B cell (primary cell): ENCODE data around the gene KRT5. TPM values are rescaled to one million over a fixed set of nuclear protein-coding genes. Genes with fewer than 3 reads are reported as not detected.

Experiments used
- ATAC-seq: fragments of 200-7000 bp; cut with Tn5 transposase; one replicate; pipeline ENCODE4 v1.10.0; 2021; ENCODE audit warnings: low read depth, mild to moderate bottlenecking, moderate number of reproducible peaks, moderate library complexity
- CTCF ChIA-PET: fragments of 350-600 bp; sonication (Branson Sonifier 250); formaldehyde crosslinking; loops from one replicate; lab custom pipeline; 2021; ENCODE audit warnings: antibody characterized with exemption, inconsistent platforms; lab: Charles Lee
- POLR2A ChIA-PET: fragments of 350-600 bp; sonication (Branson Sonifier 250); formaldehyde crosslinking; loops from one replicate; lab custom pipeline; 2021; ENCODE audit warnings: antibody characterized with exemption; lab: Charles Lee
- DNase-seq: peaks from one replicate; pipeline ENCODE4 v3.0.0; 2013
- H2AFZ ChIP-seq: 2 replicates; pipeline ENCODE4 v1.6.1; 2012; ENCODE audit warnings: mild to moderate bottlenecking, low read depth, low read length; ENCODE audit not compliant: insufficient read depth, poor library complexity, severe bottlenecking
- H3K27ac ChIP-seq, 2 donors: 1 replicate in 1 of 2; 2 replicates in 1 of 2; pipeline ENCODE4 v1.5.1; 2012 to 2013; ENCODE audit warnings: low read length in 2 of 2, mild to moderate bottlenecking in 2 of 2, moderate library complexity in 1 of 2
- H3K27me3 ChIP-seq, 4 experiments: fragments of 200-600 bp in 1 of 4; sonication (generic) in 1 of 4; replicated peaks in 1 of 4; 1 replicate in 2 of 4; 2 replicates in 2 of 4; pipeline versions ENCODE4 v1.6.1 to v1.7.0; 2013 to 2016; ENCODE audit warnings: low read length in 3 of 4, mild to moderate bottlenecking in 2 of 4, mixed read lengths in 1 of 4, moderate library complexity in 1 of 4; ENCODE audit not compliant: insufficient read depth in 4 of 4, control insufficient read depth in 3 of 4; ENCODE audit errors: control extremely low read depth in 1 of 4
- H3K36me3 ChIP-seq, 2 experiments: replicated peaks in 1 of 2; 1 replicate in 1 of 2; 2 replicates in 1 of 2; pipeline versions ENCODE4 v1.6.1 to v1.7.1; 2013; ENCODE audit warnings: low read length in 1 of 2; ENCODE audit not compliant: insufficient read depth in 2 of 2, control insufficient read depth in 1 of 2; ENCODE audit errors: control extremely low read depth in 1 of 2, extremely low read depth in 1 of 2
- H3K4me1 ChIP-seq, 2 donors: fragments of 200-600 bp in 1 of 2; sonication (generic) in 1 of 2; 1 replicate in 1 of 2; 2 replicates in 1 of 2; pipeline versions ENCODE4 v1.5.1 to v1.6.1; 2013 to 2017; ENCODE audit warnings: low read length in 2 of 2; ENCODE audit not compliant: control insufficient read depth in 2 of 2, insufficient read depth in 2 of 2
- H3K4me2 ChIP-seq: replicated peaks from 2 replicates; pipeline ENCODE3; 2012; ENCODE audit warnings: mild to moderate bottlenecking, low read depth, low read length; ENCODE audit not compliant: poor library complexity, severe bottlenecking
- H3K4me3 ChIP-seq, 5 experiments: fragments of 200-600 bp in 1 of 5; sonication (generic) in 1 of 5; 1 replicate in 3 of 5; 2 replicates in 2 of 5; pipeline versions ENCODE4 v1.5.1 to v1.7.0; 2011 to 2016; ENCODE audit warnings: low read length in 4 of 5, mild to moderate bottlenecking in 4 of 5, low read depth in 2 of 5, control low read depth in 1 of 5, moderate library complexity in 1 of 5; ENCODE audit not compliant: insufficient read depth in 1 of 5; ENCODE audit errors: control extremely low read depth in 1 of 5, extremely low read depth in 1 of 5
- H3K79me2 ChIP-seq: fragments of 200-600 bp; sonication (generic); one replicate; pipeline ENCODE4 v1.6.0; 2016; ENCODE audit warnings: low read length; ENCODE audit not compliant: control insufficient read depth, insufficient read depth
- H3K9ac ChIP-seq: fragments of 200-600 bp; sonication (generic); 2 replicates; pipeline ENCODE4 v1.6.1; 2017; ENCODE audit warnings: mild to moderate bottlenecking, low read length, moderate library complexity
- H3K9me3 ChIP-seq, 3 donors: one replicate each; pipeline versions ENCODE4 v1.6.1 to v1.7.1; 2013; ENCODE audit warnings: low read length in 2 of 3; ENCODE audit not compliant: control insufficient read depth in 2 of 3, insufficient read depth in 1 of 3; ENCODE audit errors: control extremely low read depth in 1 of 3
- H4K20me1 ChIP-seq: 2 replicates; pipeline ENCODE4 v1.6.0; 2012; ENCODE audit warnings: mild to moderate bottlenecking, low read length; ENCODE audit not compliant: insufficient read depth, control insufficient read depth, poor library complexity, severe bottlenecking
- H3K27ac Mint-ChIP-seq: one replicate; pipeline ENCODE4 v1.8.0; 2021; ENCODE audit warnings: mixed read lengths
- H3K27me3 Mint-ChIP-seq: one replicate; pipeline ENCODE4 v1.8.0; 2021; ENCODE audit warnings: mixed read lengths
- H3K4me1 Mint-ChIP-seq: one replicate; pipeline ENCODE4 v1.8.0; 2021; ENCODE audit warnings: mixed read lengths
- H3K4me3 Mint-ChIP-seq: one replicate; pipeline ENCODE4 v1.8.0; 2021; ENCODE audit warnings: mixed read lengths
- H3K9me3 Mint-ChIP-seq: one replicate; pipeline ENCODE4 v1.8.0; 2022; ENCODE audit warnings: mixed read lengths; ENCODE audit not compliant: insufficient read depth
- CTCF ChIP-seq: fragments of 200-600 bp; IDR thresholded peaks from one replicate; pipeline ENCODE4 v1.8.0; 2022; ENCODE audit warnings: antibody characterized with exemption, mild to moderate bottlenecking
- EZH2 ChIP-seq: IDR thresholded peaks from 2 replicates; pipeline ENCODE4 v1.6.1; 2012; ENCODE audit warnings: borderline replicate concordance, low read depth, mild to moderate bottlenecking, moderate library complexity, low read length; ENCODE audit not compliant: insufficient read depth, poor library complexity, severe bottlenecking
- WGBS: methylation state at CpG from one replicate; pipeline ENCODE4 v1.1.5; 2013; ENCODE audit warnings: missing lambda C conversion rate; ENCODE audit not compliant: insufficient coverage; 5-methylcytosine and 5-hydroxymethylcytosine counted together
- intact Hi-C: fragments of 100-400 bp; cut with micrococcal nuclease; formaldehyde crosslinking; loops from one replicate; pipeline ENCODE4 v1.10.0; 2022
- polyA plus RNA-seq: library from polyadenylated mRNA; depleted of rRNA; stranded (reverse); fragments of >200 nt; gene quantifications from 2 replicates; pipeline ENCODE4 v1.2.3, GENCODE V29; 2012
- total RNA-seq, 2 donors: library from RNA; stranded (reverse); fragments of 120-200 nt in 1 of 2; gene quantifications; 1 replicate in 1 of 2; 2 replicates in 1 of 2; pipeline versions ENCODE4 v1.2.3 to v1.2.4, GENCODE V29; 2013 to 2022

The KRT5 gene
- total and polyA plus RNA-seq, 2 donors (not counting 1 experiment from before 2014, with no cell fraction given): not detected

GRCh38 chr12:52568111-52568510 is 47.9 kb upstream of the KRT5 start:
- ChIA-PET CTCF (no interaction called here), POLR2A (no interaction called here)
- TF ChIP-seq CTCF (no peak), EZH2 (no peak)
- no peaks in the 10 kb centered on the region for H3K9me3 Mint-ChIP-seq
- H3K9me3 ChIP-seq: no peaks in the 10 kb centered on the region
- no peaks in the 10 kb centered on the region for H3K79me2 ChIP-seq
- no peaks in the 10 kb centered on the region for H3K36me3 ChIP-seq
- intact Hi-C loops: no loop called here
- H2AFZ ChIP-seq: no peak overlapping the region
- H3K27ac ChIP-seq: no peak overlapping the region
- no peak for DNase-seq
- no peaks in the 10 kb centered on the region for H3K4me1 ChIP-seq
- H3K4me1 Mint-ChIP-seq: no peaks in the 10 kb centered on the region
- H4K20me1 ChIP-seq: no peaks in the 10 kb centered on the region
- H3K4me3 ChIP-seq: no peak overlapping the region
- no peak overlapping the region for H3K4me3 Mint-ChIP-seq
- 97% methylated on average over 11 of the region's 12 CpGs for WGBS
- H3K27ac Mint-ChIP-seq: no peak overlapping the region
- peaks cover 0 to 6% (median 3%) of the 10 kb centered on the region in 4 experiments for H3K27me3 ChIP-seq
- no peak for ATAC-seq
- no peak overlapping the region for H3K9ac ChIP-seq
- peaks cover 27% of the 10 kb centered on the region for H3K27me3 Mint-ChIP-seq
- H3K4me2 ChIP-seq: no peak overlapping the region

- Histone ChIP-seq H3K36me3 (no peaks in the 10 kb centered on the region), H3K4me3 (no peak overlapping the region), H3K4me2 (no peak overlapping the region), H4K20me1 (no peaks in the 10 kb centered on the region), H3K9ac (no peak overlapping the region), H3K4me1 (no peaks in the 10 kb centered on the region), H3K79me2 (no peaks in the 10 kb centered on the region), H3K27ac (no peak overlapping the region), H3K27me3 (peaks cover 0 to 4% (median 3%) of the 10 kb centered on the region in 4 experiments), H3K9me3 (peaks cover 0 to 3% (median 0%) of the 10 kb centered on the region in 3 donors), H2AFZ (no peak overlapping the region)
- TF ChIP-seq EZH2: no peak
- TF ChIP-seq CTCF: no peak
- intact Hi-C loops: no loop called here
- Mint-ChIP-seq H3K4me1 (no peaks in the 10 kb centered on the region), H3K27me3 (peaks cover 21% of the 10 kb centered on the region), H3K9me3 (no peaks in the 10 kb centered on the region), H3K27ac (no peak overlapping the region), H3K4me3 (no peak overlapping the region)
- DNase-seq (no peak), ATAC-seq (no peak)
- WGBS: 91% methylated on average over 7 of the region's 8 CpGs
- CTCF ChIA-PET: no interaction called here
- POLR2A ChIA-PET: no interaction called here
These were observed 46.7 kb upstream of the KRT5 start for GRCh38 chr12:52566847-52567291.
